HG03066 (cell line): ENCODE results near the gene GARS1.
"Not testable (repeated sequence)": the region's sequence is repeated elsewhere in the genome, so short reads cannot be mapped to it uniquely, and the experiment has no call there.

ENCODE experiments used
- ATAC-seq: cut with Tn5 transposase; IDR thresholded peaks from one replicate; pipeline ENCODE4 v1.9.1; 2021; ENCODE audit warnings: low read depth; ENCODE audit not compliant: unreplicated experiment

GARS1 gene

GRCh38 chr7:30570238-30570637 is 24.4 kb upstream of the GARS1 start:
- ATAC-seq: not testable (repeated sequence)

- no peak for ATAC-seq
These were observed 22.4 kb upstream of the GARS1 start for GRCh38 chr7:30572212-30572841.

- ATAC-seq: no peak
These were observed 18.8 kb upstream of the GARS1 start for GRCh38 chr7:30575910-30576309.

- ATAC-seq: no peak
These were observed 11.5 kb upstream of the GARS1 start for GRCh38 chr7:30583181-30583580.

GRCh38 chr7:30584415-30584814 is 10.3 kb upstream of the GARS1 start:
- ATAC-seq: no peak

GRCh38 chr7:30584965-30585364 is 9.7 kb upstream of the GARS1 start:
- ATAC-seq: no peak

- ATAC-seq: no peak
These were observed 9.0 kb upstream of the GARS1 start for GRCh38 chr7:30585675-30586074.

- not testable (repeated sequence) for ATAC-seq
These were observed 7.1 kb upstream of the GARS1 start for GRCh38 chr7:30587547-30587946.

GRCh38 chr7:30589111-30589510 is 5.6 kb upstream of the GARS1 start:
- ATAC-seq: no peak

- peak; percentile 38 for ATAC-seq
These were observed 584 bp upstream of the GARS1 start for GRCh38 chr7:30594048-30594539.

- no peak for ATAC-seq
These were observed 847 bp downstream of the GARS1 start for GRCh38 chr7:30595436-30596013.

- ATAC-seq: no peak
These were observed 1.4 kb downstream of the GARS1 start for GRCh38 chr7:30596014-30596641.

GRCh38 chr7:30596721-30597120 is 2.0 kb downstream of the GARS1 start:
- ATAC-seq: no peak

- no peak for ATAC-seq
These were observed 3.6 kb downstream of the GARS1 start for GRCh38 chr7:30598121-30598876.

GRCh38 chr7:30604901-30605300 is 10.2 kb downstream of the GARS1 start:
- ATAC-seq: no peak

- ATAC-seq: no peak
These were observed 11.2 kb downstream of the GARS1 start for GRCh38 chr7:30605832-30606231.

- no peak for ATAC-seq
These were observed 18.1 kb downstream of the GARS1 start for GRCh38 chr7:30612658-30613265.

GRCh38 chr7:30613366-30614325 is 19.0 kb downstream of the GARS1 start:
- ATAC-seq: no peak

GRCh38 chr7:30616318-30616717 is 21.6 kb downstream of the GARS1 start:
- ATAC-seq: no peak

- ATAC-seq: no peak
These were observed 22.7 kb downstream of the GARS1 start for GRCh38 chr7:30617359-30617758.
